HG03060 (cell line): ENCODE data around the gene RPS19.

Experiments used
- ATAC-seq: cut with Tn5 transposase; IDR thresholded peaks from one replicate; pipeline ENCODE4 v1.9.1; 2021; ENCODE audit warnings: low read depth, moderate number of reproducible peaks; ENCODE audit not compliant: unreplicated experiment

The RPS19 gene

GRCh38 chr19:41877916-41878905, 18.2 kb downstream of the RPS19 start:
- no peak for ATAC-seq

- ATAC-seq, result no peak
These were observed 19.0 kb downstream of the RPS19 start for GRCh38 chr19:41879080-41879479.

- ATAC-seq, result no peak
These were observed 19.7 kb downstream of the RPS19 start for GRCh38 chr19:41879670-41880328.

GRCh38 chr19:41880329-41880708, 20.3 kb downstream of the RPS19 start:
- ATAC-seq, result no peak

GRCh38 chr19:41882568-41883462, 22.8 kb downstream of the RPS19 start, which contains the start of gene ARHGEF1:
TSS of gene ARHGEF1 (plus strand) at chr19:41883184. CDS start at chr19:41888083, 4,899 bp downstream.
- no peak for ATAC-seq

- ATAC-seq, result no peak
These were observed 23.4 kb downstream of the RPS19 start for GRCh38 chr19:41883463-41883820.

GRCh38 chr19:41883821-41884733, 24.0 kb downstream of the RPS19 start:
- ATAC-seq, result peak; percentile 59

GRCh38 chr19:41886761-41887710, 27.0 kb downstream of the RPS19 start:
- ATAC-seq, result no peak

GRCh38 chr19:41887711-41888382, 27.8 kb downstream of the RPS19 start:
- ATAC-seq, result no peak

GRCh38 chr19:41888926-41889325, 28.9 kb downstream of the RPS19 start:
- no peak for ATAC-seq

- ATAC-seq, result no peak
These were observed 29.8 kb downstream of the RPS19 start for GRCh38 chr19:41889896-41890295.

GRCh38 chr19:41890936-41891335, 30.9 kb downstream of the RPS19 start:
- no peak for ATAC-seq

- ATAC-seq, result no peak
These were observed 32.3 kb downstream of the RPS19 start for GRCh38 chr19:41892173-41892902.

- ATAC-seq, result no peak
These were observed 33.8 kb downstream of the RPS19 start for GRCh38 chr19:41893899-41894298.

GRCh38 chr19:41894350-41894749, 34.3 kb downstream of the RPS19 start:
- no peak for ATAC-seq

GRCh38 chr19:41895745-41896580, 35.9 kb downstream of the RPS19 start:
- no peak for ATAC-seq

- no peak for ATAC-seq
These were observed 36.5 kb downstream of the RPS19 start for GRCh38 chr19:41896581-41896942.
